Gastrocnemius medialis (tissue), 4 donors: ENCODE measurements around the gene CYP4V2. TPM values are rescaled to one million over a fixed set of nuclear protein-coding genes. Genes with fewer than 3 reads are reported as not detected.

Experiments used
- ATAC-seq, 2 donors: fragments of 150-250 bp; one replicate each; pipeline ENCODE4 v1.9.1; 2016
- DNase-seq, 2 donors: peaks; one replicate each; pipeline ENCODE4 v3.0.0-alpha.2; 2019
- H3K27ac ChIP-seq, 4 donors: fragments of 200-600 bp; sonication (generic); 1 replicate in 1 of 4; 2 replicates in 3 of 4; pipeline ENCODE4 v1.5.1; 2016 to 2018; ENCODE audit warnings: mild to moderate bottlenecking in 2 of 4, moderate library complexity in 1 of 4
- H3K27me3 ChIP-seq, 3 donors: fragments of 200-600 bp; sonication (generic) in 2 of 3; 1 replicate in 1 of 3; 2 replicates in 2 of 3; pipeline versions ENCODE4 v1.5.1 to v1.6.0; 2016 to 2019; ENCODE audit warnings: mild to moderate bottlenecking in 1 of 3, moderate library complexity in 1 of 3
- H3K36me3 ChIP-seq, 2 donors: fragments of 200-600 bp; sonication (generic) in 1 of 2; one replicate each; pipeline ENCODE4 v1.5.1; 2017 to 2018
- H3K4me1 ChIP-seq, 2 donors: fragments of 200-600 bp; sonication (generic) in 1 of 2; one replicate each; pipeline ENCODE4 v1.5.1; 2016 to 2017; ENCODE audit warnings: mild to moderate bottlenecking in 2 of 2
- H3K4me3 ChIP-seq, 4 donors: fragments of 200-600 bp; sonication (generic) in 3 of 4; 1 replicate in 1 of 4; 2 replicates in 3 of 4; pipeline ENCODE4 v1.5.1; 2016 to 2019; ENCODE audit warnings: mild to moderate bottlenecking in 2 of 4
- H3K9me3 ChIP-seq, 3 donors: fragments of 200-600 bp; sonication (generic) in 2 of 3; 1 replicate in 1 of 3; 2 replicates in 2 of 3; pipeline ENCODE4 v1.5.1; 2016 to 2019
- CTCF ChIP-seq, 5 experiments: fragments of 450-650 bp in 3 of 5; fragments of 200-600 bp in 2 of 5; sonication (generic) in 2 of 5; IDR thresholded peaks in 4 of 5; conservative IDR thresholded peaks in 1 of 5; 1 replicate in 4 of 5; 2 replicates in 1 of 5; pipeline ENCODE4 v1.5.1; 2016 to 2019; ENCODE audit warnings: antibody characterized with exemption in 5 of 5, mild to moderate bottlenecking in 3 of 5, moderate library complexity in 3 of 5
- POLR2A ChIP-seq, 2 donors: fragments of 450-650 bp; IDR thresholded peaks; one replicate each; pipeline ENCODE4 v1.6.1; 2017; ENCODE audit warnings: antibody characterized with exemption in 2 of 2, mild to moderate bottlenecking in 2 of 2, moderate library complexity in 2 of 2
- in situ Hi-C, 4 donors: fragments of 200-750 bp; cut with MboI; loops; one replicate each; pipeline versions ENCODE4 v1.15.0 to v1.8.0; 2017; ENCODE audit warnings: low sequenced_read_pairs in 4 of 4
- intact Hi-C: fragments of 100-400 bp; cut with DNase I; formaldehyde crosslinking; loops from one replicate; pipeline ENCODE4 v1.15.1; 2023; ENCODE audit warnings: low total_unique reads
- total RNA-seq, 4 donors: library from RNA; depleted of rRNA; stranded (reverse); fragments of >200 nt; gene quantifications; one replicate each; pipeline versions ENCODE4 v1.1.0 to v1.2.3, GENCODE V29; 2016

CYP4V2 gene
- total RNA-seq = 10 to 100 TPM in 1 of 4 donors, 1 to 10 TPM in 3; 2.9 to 11.0 (median 6.1) TPM

- H3K27me3 ChIP-seq = no peaks in the 10 kb centered on the region
- peak within 1 kb of the TSS; percentile 84 to 96 (median 90) for H3K27ac ChIP-seq
- H3K36me3 ChIP-seq = no peaks in the 10 kb centered on the region
- peaks cover 22 to 27% of the 10 kb centered on the region in 2 donors for H3K4me1 ChIP-seq
- no peaks in the 10 kb centered on the region for H3K9me3 ChIP-seq
- ATAC-seq (peak; percentile 85), DNase-seq (peak; percentile 49 to 62)
- intact Hi-C loops = loop anchor here (2.0 to 5.0 kb wide), 2 partner anchors 45 to 1544 kb away; partner anchors contain the start of genes CASP3 and PRIMPOL
- in situ Hi-C loops = no loop called here
- peak; percentile 32 to 47 for TF ChIP-seq POLR2A (IDR thresholded peaks at IDR 0.05)
- peak in 1 of 5 experiments; percentile 45 for TF ChIP-seq CTCF (IDR thresholded peaks at IDR 0.05 in 4 of 5, conservative IDR thresholded peaks at IDR 0.05 in 1 of 5)
- H3K4me3 ChIP-seq = peak within 1 kb of the TSS; percentile 74 to 96 (median 81)
These were observed at the start of gene CYP4V2 for GRCh38 chr4:186191200-186192065. TSS of gene CYP4V2 (plus strand) at chr4:186191567. CDS start at chr4:186191824, 257 bp downstream.

GRCh38 chr4:186144198-186144945 lies 47.0 kb upstream of the CYP4V2 start:
- Histone ChIP-seq H3K27me3 (no peaks in the 10 kb centered on the region), H3K9me3 (no peaks in the 10 kb centered on the region), H3K36me3 (no peaks in the 10 kb centered on the region), H3K4me3 (peak overlapping the region; percentile 41 to 66 (median 58)), H3K4me1 (peaks cover 0 to 9% of the 10 kb centered on the region in 2 donors), H3K27ac (peak overlapping the region; percentile 44 to 60 (median 56))
- DNase-seq (no peak), ATAC-seq (peak; percentile 63 to 67)
- no peak for TF ChIP-seq CTCF (IDR thresholded peaks at IDR 0.05 in 4 of 5, conservative IDR thresholded peaks at IDR 0.05 in 1 of 5)
- no peak for TF ChIP-seq POLR2A (IDR thresholded peaks at IDR 0.05)
- intact Hi-C loops (loop anchor here (10.0 kb wide), 1 partner anchor 80 kb away; the partner anchor contains the start of gene TLR3), in situ Hi-C loops (loop anchor here in 1 of 4 donors (10.0 kb wide), 1 partner anchor 80 kb away; the partner anchor contains the start of gene TLR3)

- ATAC-seq = peak; percentile 35 to 64
- H3K27ac ChIP-seq = peak overlapping the region; percentile 54 to 67 (median 60)
- H3K4me1 ChIP-seq = peaks cover 0 to 9% of the 10 kb centered on the region in 2 donors
- H3K4me3 ChIP-seq = peak overlapping the region; percentile 53 to 68 (median 58)
- no peaks in the 10 kb centered on the region for H3K9me3 ChIP-seq
- DNase-seq = peak in 1 of 2 donors; percentile 21
- no peaks in the 10 kb centered on the region for H3K36me3 ChIP-seq
- in situ Hi-C loops = loop anchor here in 1 of 4 donors (10.0 kb wide), 1 partner anchor 80 kb away; the partner anchor contains the start of gene TLR3
- TF ChIP-seq POLR2A (IDR thresholded peaks at IDR 0.05) = no peak
- TF ChIP-seq CTCF (IDR thresholded peaks at IDR 0.05 in 4 of 5, conservative IDR thresholded peaks at IDR 0.05 in 1 of 5) = no peak
- intact Hi-C loops = loop anchor here (10.0 kb wide), 1 partner anchor 80 kb away; the partner anchor contains the start of gene TLR3
- no peaks in the 10 kb centered on the region for H3K27me3 ChIP-seq
These were observed 46.3 kb upstream of the CYP4V2 start for GRCh38 chr4:186144946-186145569.

- H3K36me3 ChIP-seq = no peaks in the 10 kb centered on the region
- H3K27me3 ChIP-seq = no peaks in the 10 kb centered on the region
- intact Hi-C loops = loop anchor here (2.0 to 10.0 kb wide), 2 partner anchors 44 to 82 kb away; partner anchors contain the start of genes CYP4V2 and TLR3
- H3K9me3 ChIP-seq = no peaks in the 10 kb centered on the region
- H3K4me1 ChIP-seq = peaks cover 0 to 9% of the 10 kb centered on the region in 2 donors
- no peak overlapping the region for H3K27ac ChIP-seq
- in situ Hi-C loops = loop anchor here in 1 of 4 donors (10.0 kb wide), 1 partner anchor 82 kb away; the partner anchor contains the start of gene TLR3
- no peak overlapping the region for H3K4me3 ChIP-seq
- DNase-seq (no peak), ATAC-seq (no peak)
- TF ChIP-seq POLR2A (IDR thresholded peaks at IDR 0.05) (no peak), CTCF (IDR thresholded peaks at IDR 0.05 in 4 of 5, conservative IDR thresholded peaks at IDR 0.05 in 1 of 5) (no peak)
These were observed 44.9 kb upstream of the CYP4V2 start for GRCh38 chr4:186146458-186146857.
